GM19468 (cell line): ENCODE results near the gene PATJ.

Source experiments
- ATAC-seq: cut with Tn5 transposase; IDR thresholded peaks from one replicate; pipeline ENCODE4 v1.9.1; 2021; ENCODE audit warnings: mild to moderate bottlenecking, moderate library complexity, moderate number of reproducible peaks; ENCODE audit not compliant: unreplicated experiment; ENCODE audit errors: extremely low read depth

The PATJ gene

GRCh38 chr1:62224182-62224581 is 481.9 kb downstream of the PATJ start:
- ATAC-seq, result no peak

- no peak for ATAC-seq
Measured at GRCh38 chr1:62227496-62227895, 485.2 kb downstream of the PATJ start.
